GM23338 (cell line): ENCODE measurements around the gene GPR146. TPM values are rescaled to one million over a fixed set of nuclear protein-coding genes. Genes with fewer than 3 reads are reported as not detected.

Experiments
- ATAC-seq: fragments of 200-7000 bp; cut with Tn5 transposase; 3 replicates; pipeline ENCODE4 v1.9.1; 2020
- DNase-seq: peaks from one replicate; pipeline ENCODE4 v3.0.0-alpha.2; 2015; ENCODE audit warnings: low spot score
- H2AFZ ChIP-seq: fragments of 200-600 bp; sonication (generic); 2 replicates; pipeline ENCODE4 v1.8.0; 2016; ENCODE audit warnings: antibody characterized with exemption, mild to moderate bottlenecking, moderate library complexity
- H3F3A ChIP-seq: fragments of 200-600 bp; sonication (generic); replicated peaks from 2 replicates; pipeline ENCODE4 v1.8.0; 2017; ENCODE audit warnings: antibody characterized with exemption, mixed run types, low read depth
- H3K27ac ChIP-seq: fragments of 200-600 bp; sonication (generic); 2 replicates; pipeline ENCODE4 v1.6.1; 2016; ENCODE audit warnings: low read depth
- H3K27me3 ChIP-seq: fragments of 200-600 bp; sonication (generic); 2 replicates; pipeline ENCODE4 v1.8.0; 2016; ENCODE audit warnings: mild to moderate bottlenecking, mixed run types, moderate library complexity; ENCODE audit not compliant: insufficient read depth
- H3K36me3 ChIP-seq: fragments of 200-600 bp; sonication (generic); 2 replicates; pipeline ENCODE4 v1.8.0; 2016; ENCODE audit warnings: mild to moderate bottlenecking; ENCODE audit not compliant: insufficient read depth
- H3K4me1 ChIP-seq: fragments of 200-600 bp; sonication (generic); 2 replicates; pipeline ENCODE4 v1.8.0; 2016; ENCODE audit warnings: mild to moderate bottlenecking, moderate library complexity; ENCODE audit not compliant: insufficient read depth
- H3K4me2 ChIP-seq: fragments of 200-600 bp; sonication (generic); 2 replicates; pipeline ENCODE4 v1.7.1; 2017; ENCODE audit warnings: mixed run types
- H3K4me3 ChIP-seq: fragments of 200-600 bp; sonication (generic); 2 replicates; pipeline ENCODE4 v1.6.1; 2016; ENCODE audit warnings: mixed run types
- H3K79me2 ChIP-seq: fragments of 200-600 bp; sonication (generic); replicated peaks from 2 replicates; pipeline ENCODE4 v1.8.0; 2017; ENCODE audit warnings: mild to moderate bottlenecking; ENCODE audit not compliant: insufficient read depth
- H3K9me2 ChIP-seq: fragments of 200-600 bp; sonication (generic); 2 replicates; pipeline ENCODE4 v1.8.0; 2017; ENCODE audit not compliant: insufficient read depth
- H4K20me1 ChIP-seq: fragments of 200-600 bp; sonication (generic); replicated peaks from 2 replicates; pipeline ENCODE4 v1.8.0; 2017; ENCODE audit warnings: mild to moderate bottlenecking; ENCODE audit not compliant: insufficient read depth
- H3K27ac Mint-ChIP-seq: 2 replicates; pipeline ENCODE4 v1.8.0; 2020; ENCODE audit warnings: inconsistent platforms, mild to moderate bottlenecking, moderate library complexity, mixed read lengths
- H3K27me3 Mint-ChIP-seq: 3 replicates; pipeline ENCODE4 v1.8.0; 2022; ENCODE audit warnings: low read depth, mild to moderate bottlenecking, moderate library complexity, mixed read lengths, inconsistent platforms; ENCODE audit not compliant: insufficient read depth, poor library complexity
- H3K36me3 Mint-ChIP-seq: 3 replicates; pipeline ENCODE4 v1.8.0; 2021; ENCODE audit warnings: low read depth, mild to moderate bottlenecking, inconsistent platforms, moderate library complexity, mixed read lengths
- H3K4me1 Mint-ChIP-seq: 3 replicates; pipeline ENCODE4 v1.8.0; 2020; ENCODE audit warnings: mild to moderate bottlenecking, inconsistent platforms, mixed read lengths
- H3K4me3 Mint-ChIP-seq: 3 replicates; pipeline ENCODE4 v1.8.0; 2021; ENCODE audit warnings: moderate library complexity, mild to moderate bottlenecking, inconsistent platforms, mixed read lengths
- H3K9me3 Mint-ChIP-seq: 3 replicates; pipeline ENCODE4 v1.8.0; 2020; ENCODE audit warnings: moderate library complexity, mild to moderate bottlenecking, inconsistent platforms, mixed read lengths
- CREB1 ChIP-seq: fragments of 250-450 bp; sonication (Bioruptor Pico); IDR thresholded peaks from 2 replicates; pipeline ENCODE4 v1.5.0; 2020; ENCODE audit warnings: low read depth, mild to moderate bottlenecking, moderate library complexity
- ETS1 ChIP-seq: IDR thresholded peaks from 2 replicates; pipeline ENCODE4 v1.6.1; 2016; ENCODE audit warnings: antibody characterized with exemption
- EZH2phosphoT487 ChIP-seq: fragments of 200-600 bp; sonication (generic); IDR thresholded peaks from one replicate; pipeline ENCODE4 v1.8.1; 2018; ENCODE audit warnings: antibody characterized with exemption; ENCODE audit not compliant: unreplicated experiment
- NANOG ChIP-seq: IDR thresholded peaks from 2 replicates; pipeline ENCODE4 v1.6.1; 2016; ENCODE audit warnings: antibody characterized with exemption, borderline replicate concordance
- POLR2AphosphoS5 ChIP-seq: IDR thresholded peaks from 2 replicates; pipeline ENCODE4 v1.6.1; 2016; ENCODE audit warnings: antibody characterized with exemption, low read depth
- STAT1 ChIP-seq: IDR thresholded peaks from one replicate; pipeline ENCODE4 v1.6.1; 2016; ENCODE audit warnings: antibody characterized with exemption; ENCODE audit not compliant: unreplicated experiment
- ZNF114 ChIP-seq: fragments of 250-450 bp; sonication (Bioruptor Pico); IDR thresholded peaks from 2 replicates; pipeline ENCODE4 v1.5.0; 2020; ENCODE audit warnings: mild to moderate bottlenecking, moderate library complexity
- polyA plus RNA-seq: library from polyadenylated mRNA; unstranded; fragments of >200 nt; fragmentation: Nextera tagmentation; extraction: Ambion mirVana; gene quantifications from 2 replicates; pipeline ENCODE4 v1.2.1, GENCODE V29; 2016
- total RNA-seq: library from RNA; depleted of rRNA; stranded (reverse); fragments of >200 nt; shearing (Covaris generic); gene quantifications from 2 replicates; pipeline ENCODE4 v1.2.3, GENCODE V29; 2014

Gene GPR146
- total and polyA plus RNA-seq, 2 experiments from 2014 or later = 0.28 to 0.37 TPM

- Mint-ChIP-seq H3K4me1 (peaks cover 32% of the 10 kb centered on the region), H3K4me3 (no peak overlapping the region), H3K27me3 (peaks cover 6% of the 10 kb centered on the region), H3K27ac (no peak overlapping the region), H3K9me3 (no peaks in the 10 kb centered on the region), H3K36me3 (peaks cover 4% of the 10 kb centered on the region; the same call in 1 of the 3 replicates)
- DNase-seq (no peak), ATAC-seq (no peak)
- Histone ChIP-seq H3K9me2 (no peaks in the 10 kb centered on the region), H4K20me1 (peaks cover 9% of the 10 kb centered on the region; the same call in 1 of the 2 replicates), H3K4me3 (no peak overlapping the region), H3K36me3 (no peaks in the 10 kb centered on the region), H2AFZ (no peak overlapping the region), H3K79me2 (0 out of 2 replicates have a peak, but pooled peaks cover 7% of the 10 kb centered on the region), H3K4me2 (no peak overlapping the region), H3K27me3 (no peaks in the 10 kb centered on the region), H3K27ac (no peak overlapping the region), H3K4me1 (peaks cover 12% of the 10 kb centered on the region; the same call in 1 of the 2 replicates), H3F3A (0 out of 2 replicates have a peak, but pooled peaks cover 8% of the 10 kb centered on the region)
- no peak for TF ChIP-seq EZH2phosphoT487
- no peak for TF ChIP-seq NANOG
- TF ChIP-seq STAT1 = no peak
- TF ChIP-seq POLR2AphosphoS5 = no peak
These were observed 14.0 kb downstream of the GPR146 start for GRCh38 chr7:1058311-1058710.

GRCh38 chr7:1058821-1059199 lies 14.5 kb downstream of the GPR146 start:
- Histone ChIP-seq H2AFZ (no peak overlapping the region), H3K27me3 (no peaks in the 10 kb centered on the region), H3K36me3 (no peaks in the 10 kb centered on the region), H3K9me2 (no peaks in the 10 kb centered on the region), H3K4me3 (peak overlapping the region; percentile 37; the same call in 1 of the 2 replicates), H3K27ac (no peak overlapping the region), H4K20me1 (peaks cover 9% of the 10 kb centered on the region; the same call in 1 of the 2 replicates), H3F3A (0 out of 2 replicates have a peak, but pooled peaks cover 8% of the 10 kb centered on the region), H3K79me2 (0 out of 2 replicates have a peak, but pooled peaks cover 7% of the 10 kb centered on the region), H3K4me2 (peak overlapping the region; percentile 62), H3K4me1 (0 out of 2 replicates have a peak, but pooled peaks cover 9% of the 10 kb centered on the region)
- Mint-ChIP-seq H3K9me3 (no peaks in the 10 kb centered on the region), H3K4me1 (peaks cover 29% of the 10 kb centered on the region), H3K4me3 (no peak overlapping the region; the same call in 2 of the 3 replicates), H3K27ac (no peak overlapping the region), H3K36me3 (peaks cover 4% of the 10 kb centered on the region; the same call in 1 of the 3 replicates), H3K27me3 (peaks cover 7% of the 10 kb centered on the region)
- no peak for TF ChIP-seq ZNF114 (CRISPR knock-in tag)
- no peak for TF ChIP-seq CREB1 (CRISPR knock-in tag)
- no peak for TF ChIP-seq EZH2phosphoT487
- ATAC-seq (no peak), DNase-seq (no peak)

GRCh38 chr7:1059200-1060091 lies 15.1 kb downstream of the GPR146 start:
- Histone ChIP-seq H3K36me3 (no peaks in the 10 kb centered on the region), H3K9me2 (no peaks in the 10 kb centered on the region), H3F3A (0 out of 2 replicates have a peak, but pooled peaks cover 8% of the 10 kb centered on the region), H3K4me2 (peak overlapping the region; percentile 83), H3K4me1 (0 out of 2 replicates have a peak, but pooled peaks cover 9% of the 10 kb centered on the region), H3K79me2 (0 out of 2 replicates have a peak, but pooled peaks cover 7% of the 10 kb centered on the region), H4K20me1 (peaks cover 9% of the 10 kb centered on the region; the same call in 1 of the 2 replicates), H2AFZ (no peak overlapping the region), H3K4me3 (peak overlapping the region; percentile 49), H3K27me3 (no peaks in the 10 kb centered on the region), H3K27ac (no peak overlapping the region)
- DNase-seq (peak; percentile 94), ATAC-seq (peak; percentile 75)
- Mint-ChIP-seq H3K9me3 (no peaks in the 10 kb centered on the region), H3K4me3 (peak overlapping the region; percentile 67), H3K27me3 (peaks cover 8% of the 10 kb centered on the region), H3K4me1 (peaks cover 23% of the 10 kb centered on the region), H3K27ac (peak overlapping the region; percentile 93), H3K36me3 (peaks cover 4% of the 10 kb centered on the region; the same call in 1 of the 3 replicates)
- TF ChIP-seq NANOG (no peak), ETS1 (no peak), CREB1 (CRISPR knock-in tag) (no peak)
